HG03045 (cell line): ENCODE measurements around the gene MAP3K6.

Source experiments
- ATAC-seq: cut with Tn5 transposase; IDR thresholded peaks from one replicate; pipeline ENCODE4 v1.9.1; 2021; ENCODE audit warnings: mild to moderate bottlenecking, moderate library complexity; ENCODE audit not compliant: unreplicated experiment

Gene MAP3K6

GRCh38 chr1:27356619-27357280, 10.0 kb downstream of the MAP3K6 start:
- ATAC-seq, result no peak

DNA sequence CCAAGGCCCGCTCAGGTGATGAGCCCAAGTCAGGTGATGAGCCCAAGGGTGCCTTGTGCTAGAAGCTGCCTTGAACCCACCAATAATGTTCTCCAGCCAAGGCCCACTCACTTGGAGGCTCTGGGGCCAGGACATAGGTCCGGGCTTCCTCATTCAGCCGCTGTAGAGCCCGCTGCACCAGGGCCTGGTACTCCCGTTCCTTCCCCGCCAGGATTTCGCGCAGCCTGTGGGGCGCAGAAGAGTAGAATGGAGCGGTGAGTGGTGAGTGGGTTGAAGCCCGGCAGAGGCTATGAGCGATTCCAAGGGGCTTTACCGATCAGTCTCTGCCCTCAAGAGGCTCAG, 10.5 kb downstream of the MAP3K6 start:
- no peak for ATAC-seq

- no peak for ATAC-seq
Observed at GRCh38 chr1:27355683-27356082, 11.1 kb downstream of the MAP3K6 start.

DNA sequence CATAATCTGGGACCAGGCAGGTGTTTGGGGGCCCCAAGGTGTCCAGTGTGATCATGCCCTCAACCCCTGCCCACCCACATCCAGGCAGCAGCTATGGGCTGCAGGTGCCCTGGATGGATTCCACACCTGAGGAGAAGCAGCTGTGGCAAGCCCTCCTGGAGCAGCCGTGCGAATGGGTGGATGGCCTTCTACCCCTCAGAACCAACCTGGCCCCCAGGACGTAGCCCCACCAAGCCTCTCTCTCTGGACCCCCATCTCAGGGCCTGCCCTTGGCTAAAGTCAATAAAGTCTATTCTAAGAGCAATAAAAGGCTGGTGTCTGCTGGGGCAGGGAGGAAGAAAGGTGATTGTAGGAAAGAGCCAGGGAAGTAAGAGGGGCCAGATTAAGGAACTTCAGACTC, 13.1 kb downstream of the MAP3K6 start:
- no peak for ATAC-seq

- no peak for ATAC-seq
Observed at GRCh38 chr1:27353166-27353565, 13.6 kb downstream of the MAP3K6 start.

DNA sequence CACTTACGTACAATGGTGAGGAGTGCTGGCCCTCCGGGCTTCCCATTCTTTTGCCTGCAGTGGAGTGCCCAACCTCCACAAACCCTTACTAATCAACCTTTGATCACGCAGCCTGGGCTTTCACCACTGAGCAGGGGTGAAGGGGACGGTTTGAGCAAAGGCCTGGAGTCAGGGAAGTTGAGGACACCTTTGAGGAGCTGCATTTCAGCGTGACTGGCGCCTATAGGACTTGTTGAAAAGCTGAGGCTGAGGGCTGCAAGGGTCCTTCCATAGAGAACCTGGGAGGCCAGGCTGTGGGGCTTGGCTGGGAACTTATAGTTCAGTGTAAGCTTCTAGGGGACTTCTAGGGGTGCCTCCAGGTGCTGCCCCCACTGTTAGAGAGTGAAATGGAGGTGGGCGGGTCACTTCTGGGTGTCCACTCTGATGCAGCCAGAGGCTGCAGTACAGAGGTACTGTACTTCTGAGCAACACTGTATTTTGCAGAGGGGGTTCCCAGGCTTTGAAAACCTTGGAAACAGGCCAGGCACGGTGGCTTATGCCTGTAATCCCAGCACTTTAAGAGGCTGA, 15.1 kb downstream of the MAP3K6 start:
- ATAC-seq, result no peak

- ATAC-seq, result no peak
Observed at GRCh38 chr1:27350663-27351540, 15.9 kb downstream of the MAP3K6 start.

DNA sequence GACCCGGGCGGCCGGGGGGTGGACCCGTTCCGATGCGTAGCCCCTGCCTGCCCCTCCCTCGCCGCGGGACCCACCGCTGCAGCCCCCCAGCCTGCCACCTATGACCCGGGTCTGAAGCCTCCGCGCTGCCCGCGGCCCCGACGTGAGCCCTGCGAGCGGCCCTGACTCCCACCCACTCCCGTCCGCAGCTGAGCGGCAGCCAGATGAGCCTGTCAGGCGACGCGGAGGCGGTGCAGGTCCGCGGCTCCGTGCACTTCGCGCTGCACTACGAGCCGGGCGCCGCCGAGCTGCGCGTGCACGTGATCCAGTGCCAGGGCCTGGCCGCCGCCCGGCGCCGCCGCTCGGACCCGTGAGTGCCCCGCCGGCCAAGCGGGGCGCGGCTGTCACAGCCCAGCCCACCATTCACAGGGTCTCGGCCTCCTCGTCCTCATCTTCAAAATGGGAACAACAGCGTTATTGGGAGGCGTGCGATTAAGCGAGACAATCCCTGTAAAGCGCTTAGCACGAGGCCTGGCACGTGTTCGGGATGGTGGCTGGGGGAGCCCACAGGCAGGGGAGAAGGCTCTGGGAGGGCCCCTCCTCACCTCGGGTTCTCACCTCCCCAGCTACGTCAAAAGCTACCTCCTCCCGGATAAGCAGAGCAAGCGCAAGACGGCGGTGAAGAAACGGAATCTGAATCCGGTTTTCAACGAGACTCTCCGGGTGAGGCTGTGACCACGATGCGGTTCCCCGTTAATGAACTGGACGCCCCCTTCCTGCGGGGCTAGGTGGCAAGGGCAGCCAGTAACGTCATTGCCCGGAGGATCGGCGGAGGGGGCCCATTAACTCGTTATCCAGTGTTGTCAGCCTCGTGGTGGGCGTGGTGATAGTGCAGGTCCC, 16.7 kb downstream of the MAP3K6 start:
- no peak for ATAC-seq

- no peak for ATAC-seq
Observed at GRCh38 chr1:27348861-27349783, 17.6 kb downstream of the MAP3K6 start.

DNA sequence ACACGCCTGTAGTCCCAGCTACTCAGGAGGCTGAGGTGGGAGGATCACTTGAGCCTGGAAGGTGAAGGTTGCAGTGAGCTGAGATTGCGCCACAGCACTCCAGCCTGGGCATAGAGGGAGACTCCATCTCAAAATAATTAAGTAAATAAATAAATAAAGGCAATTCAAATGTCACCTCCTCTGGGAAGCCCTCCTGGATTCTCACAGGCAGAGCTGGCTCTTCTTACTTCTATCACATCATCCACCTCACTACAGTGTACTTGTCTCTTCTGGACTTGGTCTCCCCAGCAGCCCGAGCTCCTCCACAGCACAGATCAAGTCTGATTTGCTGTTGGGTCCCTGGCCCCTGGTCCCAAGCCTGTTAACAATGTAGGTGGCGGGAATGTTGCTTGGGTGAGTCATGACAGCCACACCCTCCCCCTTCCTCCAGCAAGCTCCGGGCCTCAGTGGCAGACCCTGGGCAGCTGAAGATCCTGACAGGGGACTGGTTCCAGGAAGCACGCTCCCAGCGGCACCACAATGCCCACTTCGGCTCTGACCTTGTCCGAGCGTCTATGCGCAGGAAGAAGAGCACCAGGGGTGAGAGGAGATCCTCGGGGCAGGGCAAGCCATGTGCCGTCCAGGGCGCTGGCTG, 19.7 kb downstream of the MAP3K6 start:
- ATAC-seq, result no peak

DNA sequence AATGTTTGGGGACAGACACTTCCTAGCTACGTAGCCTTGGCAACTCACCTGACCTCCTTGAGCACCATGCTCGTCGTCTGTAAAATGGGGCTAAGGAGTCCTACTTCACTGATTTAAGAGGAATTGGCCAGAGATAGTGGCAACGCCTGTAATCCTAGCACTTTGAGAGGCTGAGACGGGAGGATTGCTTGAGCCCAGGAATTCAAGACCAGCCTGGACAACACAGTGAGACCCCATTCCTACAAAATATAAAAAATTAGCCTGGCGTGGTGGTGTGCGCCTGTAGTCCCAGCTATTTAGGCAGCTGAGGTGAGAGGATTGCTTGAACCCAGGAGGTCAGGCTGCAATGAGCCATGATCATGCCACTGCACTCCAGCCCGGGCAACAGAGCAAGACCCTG, 20.4 kb downstream of the MAP3K6 start:
- ATAC-seq, result no peak

DNA sequence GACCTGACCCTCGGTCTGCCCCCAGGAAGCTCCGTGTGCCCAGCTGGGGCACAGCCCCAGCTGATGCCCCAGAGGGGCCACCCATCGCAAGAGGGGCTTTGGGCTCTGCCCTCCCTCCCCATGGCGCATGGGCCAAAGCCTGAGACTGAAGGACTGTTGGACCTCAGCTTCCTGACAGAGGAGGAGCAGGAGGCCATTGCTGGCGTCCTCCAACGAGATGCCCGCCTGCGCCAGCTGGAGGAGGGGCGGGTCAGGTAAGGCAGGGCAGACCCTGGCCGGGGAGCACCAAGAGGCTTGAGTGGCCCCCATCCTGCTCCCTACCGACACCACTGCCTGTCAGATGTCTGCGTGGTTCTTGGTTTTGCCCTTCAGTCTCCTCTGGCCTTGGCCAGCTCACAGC, 21.5 kb downstream of the MAP3K6 start:
- no peak for ATAC-seq

GRCh38 chr1:27343639-27344025, 23.1 kb downstream of the MAP3K6 start:
- no peak for ATAC-seq

GRCh38 chr1:27342778-27343638, 23.8 kb downstream of the MAP3K6 start:
- ATAC-seq, result no peak

DNA sequence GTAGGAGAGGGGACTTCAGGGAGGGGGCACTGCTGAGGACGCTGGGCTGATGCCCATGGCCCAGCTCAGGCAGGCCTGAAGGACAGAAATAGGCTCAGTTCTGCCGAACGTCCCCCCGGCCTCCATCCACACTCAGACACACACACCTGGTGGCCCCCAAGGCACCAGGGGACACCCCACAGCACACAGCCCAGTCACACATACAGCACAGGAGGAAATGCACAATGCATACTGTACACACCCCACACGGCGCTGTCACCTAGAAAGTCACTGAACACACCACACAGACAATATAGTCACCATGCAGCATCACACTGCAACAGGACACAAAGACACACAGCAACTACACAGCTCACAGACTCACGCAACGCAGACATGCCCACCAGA, 24.4 kb downstream of the MAP3K6 start:
- ATAC-seq, result no peak

DNA sequence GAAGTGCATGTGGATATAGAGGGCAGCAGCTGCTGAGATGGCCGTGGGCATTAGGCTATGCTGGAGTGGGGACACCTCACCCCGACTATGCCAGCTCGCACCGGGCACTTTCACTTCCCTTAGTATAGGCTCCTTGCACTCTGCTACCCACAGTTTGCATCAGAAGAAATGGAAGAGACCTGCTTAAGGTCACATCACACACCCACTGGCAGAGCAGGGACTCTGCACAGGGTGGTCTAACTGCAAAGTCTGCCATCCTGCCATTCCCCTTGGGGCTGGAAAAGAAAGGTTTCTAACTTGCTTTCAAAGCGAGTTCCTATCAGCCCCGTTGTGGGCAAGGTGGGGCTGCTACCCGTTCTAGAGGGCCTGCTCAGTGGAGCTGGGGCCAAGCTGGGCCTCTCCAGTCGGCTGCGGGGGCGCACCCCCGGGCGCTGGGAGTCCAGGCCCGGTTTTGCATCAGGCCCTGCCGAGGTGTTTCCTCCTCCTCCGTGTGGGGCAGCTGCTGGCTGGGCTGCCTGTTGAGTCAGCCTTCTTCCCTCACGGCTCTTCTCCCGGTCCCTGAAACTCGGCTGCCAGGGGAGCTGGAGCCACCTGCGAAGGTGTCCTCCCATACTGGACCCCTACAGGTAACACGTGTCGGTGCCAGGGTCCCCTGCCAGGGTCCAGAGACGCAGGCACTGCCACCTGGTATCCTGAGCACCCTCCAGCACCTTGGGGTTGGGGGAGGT, 25.1 kb downstream of the MAP3K6 start, which contains the start of gene SYTL1:
SYTL1 (plus strand) TSS at position 498 of the 728 bp plus-strand sequence. CDS start 3,313 bp downstream, outside the sequence.
- no peak for ATAC-seq

- ATAC-seq, result no peak
Observed at GRCh38 chr1:27339213-27339612, 27.5 kb downstream of the MAP3K6 start.

DNA sequence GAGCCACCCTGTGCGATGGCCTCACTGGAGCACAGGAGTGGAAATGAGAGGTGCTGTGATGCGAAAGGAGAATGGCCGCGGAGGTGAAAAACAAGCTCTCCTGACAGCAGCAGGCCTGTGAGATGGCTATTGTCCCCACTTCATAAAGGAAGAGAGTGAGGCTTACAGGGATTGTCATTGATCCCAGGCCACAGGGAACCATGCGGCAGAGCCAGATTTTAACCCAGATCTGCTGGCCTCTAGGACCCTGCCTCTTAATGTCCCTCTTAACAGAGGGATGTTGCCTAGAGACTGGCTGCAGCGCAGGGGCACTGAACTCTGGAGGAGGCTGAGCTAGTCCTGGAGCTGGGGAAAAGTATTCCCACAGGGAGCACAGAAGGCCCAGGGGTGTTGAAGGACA, 28.0 kb downstream of the MAP3K6 start:
- no peak for ATAC-seq
